ENCODE data around the gene C5orf63.

GRCh38 chr5:127004721-127005120, 68.6 kb downstream of the C5orf63 start:
- no peak for TF ChIP-seq ZFP3 (CRISPR knock-in tag; IDR thresholded peaks at IDR 0.05)
- TF ChIP-seq TSHZ2 (CRISPR knock-in tag; IDR thresholded peaks at IDR 0.05) = no peak
- TF ChIP-seq GLIS3 (CRISPR knock-in tag; IDR thresholded peaks at IDR 0.05) = no peak
- no peak for TF ChIP-seq ESRRG (CRISPR knock-in tag; IDR thresholded peaks at IDR 0.05)
- no peak for TF ChIP-seq PATZ1 (CRISPR knock-in tag; IDR thresholded peaks at IDR 0.05; ENCODE audit: borderline replicate concordance)
- TF ChIP-seq CREB5 (CRISPR knock-in tag; IDR thresholded peaks at IDR 0.05; ENCODE audit: low read depth) = no peak
- TF ChIP-seq PPARA (CRISPR knock-in tag; IDR thresholded peaks at IDR 0.05; ENCODE audit: borderline replicate concordance) = no peak
- no peak for TF ChIP-seq ZFP30 (CRISPR knock-in tag; IDR thresholded peaks at IDR 0.05)
- TF ChIP-seq BACH2 (CRISPR knock-in tag; IDR thresholded peaks at IDR 0.05; ENCODE audit: borderline replicate concordance) = no peak
